ENCODE measurements around the gene SNRPD2.
"Not testable (repeated sequence)": the region's sequence is repeated elsewhere in the genome, so short reads cannot be mapped to it uniquely, and the experiment has no call there.

SNRPD2 gene

DNA sequence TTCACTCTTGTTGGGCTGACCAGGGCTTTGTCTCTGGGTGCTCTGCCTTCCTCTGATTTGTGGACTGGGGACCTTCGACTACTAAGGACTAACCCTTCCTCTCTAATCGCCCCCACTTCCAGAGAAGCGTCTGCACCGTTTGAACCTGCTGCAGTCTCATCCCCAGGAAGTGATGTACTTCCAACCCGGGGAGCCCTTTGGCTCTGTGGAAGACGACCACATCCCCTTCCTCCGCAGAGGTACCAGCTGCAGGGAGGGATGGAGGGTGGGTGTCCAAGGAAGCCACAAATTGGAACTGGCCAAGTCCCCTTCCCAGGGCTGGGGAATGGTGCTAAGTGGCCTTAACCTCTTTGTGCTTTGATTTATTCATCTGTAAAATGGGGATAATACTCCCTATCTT is 9.9 kb upstream of the SNRPD2 start:
- DNase-seq, result no peak

- DNase-seq, result peak; percentile 91
Measured at GRCh38 chr19:45693106-45693788, 1.5 kb upstream of the SNRPD2 start.

GRCh38 chr19:45692187-45693105 is 693 bp upstream of the SNRPD2 start, which contains the start of gene QPCTL:
TSS of gene QPCTL (plus strand) at chr19:45692666. CDS start at chr19:45692704, 38 bp downstream.
- peak; percentile 99 for DNase-seq

DNA sequence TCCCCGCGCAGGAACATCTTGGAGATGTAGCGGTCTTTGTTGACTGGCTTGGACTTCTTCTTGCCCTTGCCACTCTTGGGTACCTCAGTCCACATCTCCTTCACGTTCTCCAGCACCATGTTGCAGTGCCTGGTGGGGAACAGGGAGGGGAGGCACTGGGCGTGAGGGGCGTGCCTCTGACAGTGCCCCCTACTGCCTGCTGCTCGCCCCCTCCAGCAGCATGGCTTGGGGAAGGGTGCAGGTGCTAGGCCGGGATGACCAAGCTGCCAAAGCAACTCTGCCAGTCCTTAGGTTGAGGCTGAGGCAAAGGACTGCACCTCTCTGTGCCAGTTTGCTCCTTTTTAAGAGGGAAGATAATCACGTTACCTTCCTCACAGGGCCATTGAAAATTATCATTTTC is 4.2 kb downstream of the SNRPD2 start:
- no peak for DNase-seq

- DNase-seq, result not testable (repeated sequence)
Measured at GRCh38 chr19:45685045-45685444, 6.7 kb downstream of the SNRPD2 start.

- DNase-seq, result no peak
Measured at GRCh38 chr19:45682908-45683307, 8.8 kb downstream of the SNRPD2 start.

- DNase-seq, result no peak
Measured at GRCh38 chr19:45682117-45682516, 9.6 kb downstream of the SNRPD2 start.

DNA sequence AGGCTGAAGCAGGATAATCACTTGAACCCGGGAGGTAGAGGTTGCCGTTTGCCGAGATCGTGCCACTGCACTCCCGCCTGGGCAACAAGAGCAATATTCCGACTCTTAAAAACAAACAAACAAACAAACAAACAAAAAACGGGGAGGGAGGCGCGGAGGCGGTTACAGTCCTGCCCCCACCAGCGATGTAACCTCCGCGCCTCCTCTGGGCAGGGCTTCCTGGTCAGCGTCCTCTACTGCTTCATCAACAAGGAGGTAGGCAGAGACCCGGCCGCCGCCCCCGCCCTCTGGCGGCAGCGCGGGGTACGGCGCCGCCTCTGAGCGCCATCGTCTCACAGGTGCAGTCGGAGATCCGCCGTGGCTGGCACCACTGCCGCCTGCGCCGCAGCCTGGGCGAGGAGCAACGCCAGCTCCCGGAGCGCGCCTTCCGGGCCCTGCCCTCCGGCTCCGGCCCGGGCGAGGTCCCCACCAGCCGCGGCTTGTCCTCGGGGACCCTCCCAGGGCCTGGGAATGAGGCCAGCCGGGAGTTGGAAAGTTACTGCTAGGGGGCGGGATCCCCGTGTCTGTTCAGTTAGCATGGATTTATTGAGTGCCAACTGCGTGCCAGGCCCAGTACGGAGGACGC is 10.2 kb downstream of the SNRPD2 start:
- peak; percentile 88 for DNase-seq

DNA sequence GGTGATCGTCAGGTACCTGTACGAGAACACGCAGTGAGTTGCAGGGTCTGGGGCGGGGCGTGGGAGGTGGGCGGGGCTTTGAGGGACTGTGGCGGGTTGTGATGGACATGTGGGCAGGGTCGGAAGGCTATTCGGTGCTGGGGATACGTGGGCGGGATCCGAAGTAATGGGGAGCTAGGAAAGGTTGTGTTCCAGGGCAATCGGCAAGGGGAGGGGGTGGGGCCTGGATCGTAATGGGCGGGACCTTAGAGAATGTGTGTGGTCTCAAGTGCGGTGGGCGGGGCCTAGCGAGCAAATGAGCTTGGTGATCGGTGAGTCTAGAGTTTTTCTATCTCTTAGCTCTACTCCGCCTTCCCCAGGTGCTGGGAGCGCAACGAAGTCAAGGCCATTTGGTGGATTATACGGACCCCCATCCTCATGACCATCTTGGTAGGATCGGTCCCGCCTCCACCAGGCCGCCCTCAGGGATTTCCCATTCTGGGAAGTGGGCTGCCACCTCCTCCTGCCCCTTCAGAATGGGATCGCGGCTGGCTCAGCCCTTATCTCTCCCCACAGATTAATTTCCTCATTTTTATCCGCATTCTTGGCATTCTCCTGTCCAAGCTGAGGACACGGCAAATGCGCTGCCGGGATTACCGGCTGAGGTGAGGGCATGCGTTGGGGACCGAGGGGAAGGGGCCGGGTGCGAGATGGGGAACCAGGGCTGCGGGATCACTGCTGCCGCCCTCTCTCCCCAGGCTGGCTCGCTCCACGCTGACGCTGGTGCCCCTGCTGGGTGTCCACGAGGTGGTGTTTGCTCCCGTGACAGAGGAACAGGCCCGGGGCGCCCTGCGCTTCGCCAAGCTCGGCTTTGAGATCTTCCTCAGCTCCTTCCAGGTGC is 14.2 kb downstream of the SNRPD2 start:
- DNase-seq, result peak; percentile 86

- DNase-seq, result no peak
Measured at GRCh38 chr19:45676851-45677263, 14.9 kb downstream of the SNRPD2 start.

GRCh38 chr19:45674946-45675345 is 16.8 kb downstream of the SNRPD2 start:
- DNase-seq, result no peak

DNA sequence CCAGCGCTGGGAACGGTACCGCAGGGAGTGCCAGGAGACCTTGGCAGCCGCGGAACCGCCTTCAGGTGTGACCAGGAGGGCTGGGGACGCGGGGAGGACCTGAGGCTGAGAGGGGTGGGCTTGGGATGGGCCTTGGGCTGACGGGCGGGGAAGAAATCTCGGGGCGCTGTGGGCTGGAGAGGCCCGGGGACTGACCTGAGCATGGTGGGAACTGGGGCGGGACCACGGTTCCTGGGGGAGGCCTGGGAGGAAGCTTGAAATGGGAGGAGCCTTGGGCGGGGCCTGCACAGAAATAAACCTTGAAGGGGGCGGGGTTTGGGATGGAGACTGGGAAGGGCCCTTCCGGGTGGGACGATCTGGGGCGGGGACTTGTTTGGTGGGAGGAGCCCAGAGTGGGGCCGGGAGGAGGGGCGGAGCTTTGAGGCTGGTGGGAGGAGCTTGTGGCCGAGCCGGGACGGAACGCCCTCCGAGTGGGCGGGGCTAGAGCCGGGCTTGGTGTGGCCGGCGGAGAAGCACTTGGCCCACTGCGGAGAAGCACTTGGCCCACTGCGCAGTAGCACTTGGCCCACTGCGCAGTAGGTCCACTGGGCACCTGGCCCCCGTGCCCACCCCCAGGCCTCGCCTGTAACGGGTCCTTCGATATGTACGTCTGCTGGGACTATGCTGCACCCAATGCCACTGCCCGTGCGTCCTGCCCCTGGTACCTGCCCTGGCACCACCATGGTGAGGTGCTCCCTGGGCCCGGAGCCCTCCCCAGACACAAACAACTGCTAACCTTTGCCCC is 20.9 kb downstream of the SNRPD2 start:
- DNase-seq, result peak; percentile 68

DNA sequence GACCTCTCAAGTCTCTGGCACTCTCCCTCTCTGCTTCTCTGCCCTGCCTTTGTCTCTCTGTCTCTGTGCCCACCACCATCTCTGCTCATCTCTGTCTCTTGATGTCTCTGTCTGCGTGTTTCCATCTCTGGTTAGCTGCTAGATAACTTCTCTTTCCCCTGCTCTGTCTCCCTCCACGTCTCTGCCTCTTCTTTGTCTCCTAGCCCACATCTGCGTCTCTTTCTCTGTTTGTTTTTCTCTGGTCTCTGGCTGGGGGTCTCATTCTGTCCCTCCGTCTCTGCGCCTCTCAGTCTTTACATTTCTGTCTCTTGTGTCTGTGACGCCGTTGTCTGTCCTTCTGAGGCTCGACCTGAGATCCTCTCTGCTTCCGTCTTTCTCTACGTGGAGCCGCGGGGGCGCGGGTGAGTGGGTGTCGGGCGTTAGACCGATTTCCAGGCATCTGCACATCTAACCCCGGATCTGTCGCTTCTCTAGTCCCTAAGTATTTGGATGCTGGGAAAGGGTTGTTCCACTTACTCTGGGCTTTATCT is 23.3 kb downstream of the SNRPD2 start:
- DNase-seq, result no peak

GRCh38 chr19:45667620-45668341 is 24.0 kb downstream of the SNRPD2 start, which contains the start of gene GIPR:
TSS of gene GIPR (plus strand) at chr19:45668221. CDS start at chr19:45669521, 1,300 bp downstream.
- peak; percentile 54 for DNase-seq

GRCh38 chr19:45664575-45664974 is 27.2 kb downstream of the SNRPD2 start:
- DNase-seq, result no peak

DNA sequence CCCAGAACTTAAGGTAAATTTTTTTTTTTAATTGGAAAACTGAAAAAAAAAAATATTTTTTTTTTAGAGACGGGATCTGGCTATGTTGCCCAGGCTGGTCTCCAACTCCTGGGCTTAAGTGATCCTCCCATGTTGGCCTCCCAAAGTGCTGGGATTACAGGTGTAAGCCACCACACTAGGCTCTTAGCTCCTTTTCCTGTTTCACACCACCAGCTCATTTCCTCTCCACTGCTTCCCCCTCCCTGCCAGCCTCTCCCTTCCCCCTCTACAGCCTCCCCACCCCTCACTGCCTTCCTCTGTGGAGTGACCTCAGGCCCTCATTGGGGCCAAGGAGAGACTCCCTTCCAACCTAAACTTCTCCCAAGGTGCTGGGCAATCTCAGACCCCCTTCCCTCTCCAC is 28.0 kb downstream of the SNRPD2 start:
- no peak for DNase-seq

GRCh38 chr19:45660636-45661035 is 31.1 kb downstream of the SNRPD2 start:
- no peak for DNase-seq

DNA sequence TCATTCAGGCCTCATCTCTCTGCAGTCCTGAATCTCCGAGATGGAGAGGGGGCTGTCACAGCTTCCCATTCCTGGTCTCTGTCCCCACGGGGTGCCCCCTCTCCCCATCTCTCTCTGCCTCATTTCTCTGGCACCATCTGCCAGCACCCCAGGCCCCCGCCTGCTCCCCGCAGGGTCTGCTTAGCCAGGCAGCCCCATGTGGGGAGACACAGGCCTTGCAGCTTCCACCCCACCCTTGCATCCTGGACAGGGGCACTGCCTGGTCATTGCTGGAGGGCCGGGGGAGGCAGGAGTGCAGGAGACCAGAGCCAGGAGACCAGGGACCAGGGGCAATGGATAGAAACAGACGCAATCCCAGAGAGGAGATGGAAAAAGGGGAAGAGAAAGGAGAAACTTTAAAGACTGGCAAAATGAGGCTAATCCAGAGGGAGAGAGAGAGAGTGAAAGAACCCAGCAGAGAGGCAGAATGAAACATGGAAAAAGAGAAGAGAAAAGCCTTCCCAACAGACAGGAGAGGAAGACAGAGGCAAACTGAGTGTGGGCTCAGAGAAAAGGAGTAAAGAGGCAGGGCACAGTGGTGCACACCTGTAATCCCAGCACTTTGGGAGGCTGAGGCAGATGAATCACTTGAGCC is 32.5 kb downstream of the SNRPD2 start:
- DNase-seq, result no peak

DNA sequence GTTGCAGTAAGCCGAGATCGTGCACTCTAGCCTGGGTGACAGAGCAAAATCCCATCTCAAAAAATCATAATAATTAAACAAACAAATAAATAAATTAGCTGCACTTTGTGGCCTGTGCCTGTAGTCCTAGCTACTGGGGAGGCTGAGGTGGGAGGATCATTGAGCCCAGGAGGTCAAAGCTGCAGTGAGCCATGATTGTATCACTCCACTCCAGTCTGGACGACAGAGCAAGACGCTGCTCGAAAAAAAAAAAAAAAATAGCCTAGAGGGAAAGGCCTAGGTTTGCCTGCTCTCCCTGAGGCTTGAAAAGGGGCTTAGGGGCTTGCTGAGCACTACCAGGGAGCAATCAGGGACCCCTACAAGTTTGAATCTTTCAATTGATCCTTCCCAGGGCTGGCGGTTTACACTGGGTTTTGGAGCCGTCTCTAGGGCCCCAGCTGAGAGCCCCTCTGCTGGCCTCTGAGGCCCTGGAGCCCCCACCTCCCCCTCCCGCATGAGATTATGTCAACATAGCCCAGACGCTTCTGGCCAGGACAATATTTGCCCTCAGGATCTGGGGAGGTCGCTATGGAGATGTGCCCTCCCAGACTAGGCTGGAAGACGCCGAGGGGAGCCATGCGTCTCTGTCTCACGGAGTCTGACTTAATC is 34.1 kb downstream of the SNRPD2 start:
- peak; percentile 56 for DNase-seq
